Hindlimb muscle (tissue), 1 donor: ENCODE data around the gene TMEM97. TPM values are rescaled to one million over a fixed set of nuclear protein-coding genes. Genes with fewer than 3 reads are reported as not detected.

ENCODE experiments used
- DNase-seq: peaks from one replicate; pipeline ENCODE4 v3.0.0-alpha.2; 2013
- polyA plus RNA-seq: library from polyadenylated mRNA; unstranded; fragments of 120-200 nt; gene quantifications from one replicate; pipeline ENCODE4 v1.2.1, GENCODE V29; 2013; ENCODE audit not compliant: insufficient read length

Gene TMEM97
- polyA plus RNA-seq, 1 donor = 16.1 TPM

GRCh38 chr17:28317099-28317965 is 1.7 kb upstream of the TMEM97 start:
- no peak for DNase-seq

GRCh38 chr17:28317966-28318758 is 838 bp upstream of the TMEM97 start:
- no peak for DNase-seq

- DNase-seq = no peak
Measured at GRCh38 chr17:28319598-28319935, 567 bp downstream of the TMEM97 start.

GRCh38 chr17:28320215-28321061 is 1.4 kb downstream of the TMEM97 start:
- no peak for DNase-seq

GRCh38 chr17:28324267-28324745 is 5.3 kb downstream of the TMEM97 start:
- DNase-seq = no peak

- DNase-seq = no peak
Measured at GRCh38 chr17:28324781-28325180, 5.8 kb downstream of the TMEM97 start.

GRCh38 chr17:28325211-28325610 is 6.2 kb downstream of the TMEM97 start:
- DNase-seq = no peak

GRCh38 chr17:28326114-28326513 is 7.1 kb downstream of the TMEM97 start:
- DNase-seq = no peak

- DNase-seq = no peak
Measured at GRCh38 chr17:28327031-28327607, 8.1 kb downstream of the TMEM97 start.

- DNase-seq = no peak
Measured at GRCh38 chr17:28327709-28328108, 8.7 kb downstream of the TMEM97 start.

- no peak for DNase-seq
Measured at GRCh38 chr17:28328325-28328724, 9.3 kb downstream of the TMEM97 start.

GRCh38 chr17:28330671-28331070 is 11.7 kb downstream of the TMEM97 start:
- no peak for DNase-seq

GRCh38 chr17:28331891-28332420 is 13.0 kb downstream of the TMEM97 start:
- no peak for DNase-seq

- no peak for DNase-seq
Measured at GRCh38 chr17:28333083-28333746, 14.2 kb downstream of the TMEM97 start.

GRCh38 chr17:28334171-28334570 is 15.2 kb downstream of the TMEM97 start:
- no peak for DNase-seq

GRCh38 chr17:28334666-28335200 is 15.7 kb downstream of the TMEM97 start:
- no peak for DNase-seq

- peak; percentile 100 for DNase-seq
Measured at GRCh38 chr17:28335201-28335958, 16.4 kb downstream of the TMEM97 start, which contains the start of the genes IFT20 and TNFAIP1. Gene IFT20, minus strand, starts transcription at chr17:28335472. Its CDS starts 3,487 bp downstream, at chr17:28331985. Gene TNFAIP1, plus strand, starts transcription at chr17:28335761. Its CDS starts 3,761 bp downstream, at chr17:28339522.

GRCh38 chr17:28335959-28336871 is 17.2 kb downstream of the TMEM97 start:
- peak; percentile 61 for DNase-seq
